ENCODE data around the gene PLEKHA3. TPM values are rescaled to one million over a fixed set of nuclear protein-coding genes. Genes with fewer than 3 reads are reported as not detected.

The PLEKHA3 gene
- polyA plus RNA-seq, 2 donors: 0.79 to 1.4 TPM

Other genes with a start within 250 kb of the PLEKHA3 start
- gene PRKRA, start 29.3 kb upstream of the PLEKHA3 start, polyA plus RNA-seq: 10 to 100 TPM; 25.2 to 26.0 TPM
- 1 to 10 TPM; 1.3 to 5.2 TPM for gene PJVK, start 29.1 kb upstream of the PLEKHA3 start, polyA plus RNA-seq
- gene FKBP7, start 1.9 kb upstream of the PLEKHA3 start, polyA plus RNA-seq: 1 to 10 TPM; 1.5 to 2.8 TPM

All from esophagus (tissue), 2 donors.